ACHN (cell line): Measurements from ENCODE around the gene LMAN2.
"Not testable (repeated sequence)": the region's sequence is repeated elsewhere in the genome, so short reads cannot be mapped to it uniquely, and the experiment has no call there.

ENCODE experiments used
- DNase-seq: peaks from one replicate; pipeline ENCODE4 v3.0.0-alpha.2; 2015
- in situ Hi-C: cut with HindIII; loops from 2 replicates; pipeline ENCODE4 v1.10.0; 2017; ENCODE audit warnings: low sequenced_read_pairs, low pct_ligation_motif_present, low pct_unique_long_range_greater_than_20kb

The LMAN2 gene

DNA sequence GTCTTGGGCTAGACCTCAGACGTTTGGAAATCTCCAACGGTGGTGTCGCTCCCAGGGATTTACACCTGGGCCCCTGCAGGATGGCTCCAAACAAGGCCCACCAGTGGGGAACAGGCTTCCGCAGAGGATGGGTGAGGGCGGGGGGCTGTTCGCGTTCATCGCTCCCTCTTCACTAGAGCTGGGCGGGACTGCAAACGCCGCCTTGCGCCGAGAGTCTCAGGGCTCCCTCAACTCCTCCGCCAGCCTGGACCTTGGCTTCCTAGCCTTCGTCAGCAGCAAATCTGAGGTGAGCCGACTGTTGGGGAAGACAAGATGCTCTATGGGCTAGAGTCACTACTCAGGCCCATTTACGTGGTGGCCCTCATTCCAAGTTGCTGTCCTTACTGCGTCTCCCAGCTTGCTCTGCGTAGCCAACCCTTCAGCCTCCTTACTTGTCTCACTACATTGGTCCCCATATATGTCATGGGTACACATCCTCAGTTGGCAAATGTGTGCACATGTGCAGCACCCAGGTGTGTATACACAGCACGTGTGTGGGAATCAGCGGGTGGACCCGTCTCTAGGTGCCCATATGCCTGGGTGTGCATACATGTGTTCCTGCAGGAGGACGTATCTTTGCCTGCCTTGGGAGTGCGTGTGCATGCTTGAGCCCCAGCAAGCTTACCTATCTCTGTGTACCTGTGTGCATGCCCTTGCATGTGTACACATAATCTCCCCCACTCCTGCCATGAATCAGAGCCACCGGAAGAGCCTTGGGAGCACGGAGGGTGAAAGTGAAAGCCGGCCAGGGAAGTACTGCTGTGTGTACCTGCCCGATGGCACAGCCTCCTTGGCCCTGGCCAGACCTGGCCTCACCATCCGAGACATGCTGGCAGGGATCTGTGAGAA lies 16.8 kb upstream of the LMAN2 start:
- in situ Hi-C loops, result no loop called here

GRCh38 chr5:177367323-177367848 lies 15.9 kb upstream of the LMAN2 start:
- in situ Hi-C loops, result no loop called here
- no peak for DNase-seq

More for the DNA sequence above, 16.8 kb upstream of the LMAN2 start:
- DNase-seq, result no peak

DNA sequence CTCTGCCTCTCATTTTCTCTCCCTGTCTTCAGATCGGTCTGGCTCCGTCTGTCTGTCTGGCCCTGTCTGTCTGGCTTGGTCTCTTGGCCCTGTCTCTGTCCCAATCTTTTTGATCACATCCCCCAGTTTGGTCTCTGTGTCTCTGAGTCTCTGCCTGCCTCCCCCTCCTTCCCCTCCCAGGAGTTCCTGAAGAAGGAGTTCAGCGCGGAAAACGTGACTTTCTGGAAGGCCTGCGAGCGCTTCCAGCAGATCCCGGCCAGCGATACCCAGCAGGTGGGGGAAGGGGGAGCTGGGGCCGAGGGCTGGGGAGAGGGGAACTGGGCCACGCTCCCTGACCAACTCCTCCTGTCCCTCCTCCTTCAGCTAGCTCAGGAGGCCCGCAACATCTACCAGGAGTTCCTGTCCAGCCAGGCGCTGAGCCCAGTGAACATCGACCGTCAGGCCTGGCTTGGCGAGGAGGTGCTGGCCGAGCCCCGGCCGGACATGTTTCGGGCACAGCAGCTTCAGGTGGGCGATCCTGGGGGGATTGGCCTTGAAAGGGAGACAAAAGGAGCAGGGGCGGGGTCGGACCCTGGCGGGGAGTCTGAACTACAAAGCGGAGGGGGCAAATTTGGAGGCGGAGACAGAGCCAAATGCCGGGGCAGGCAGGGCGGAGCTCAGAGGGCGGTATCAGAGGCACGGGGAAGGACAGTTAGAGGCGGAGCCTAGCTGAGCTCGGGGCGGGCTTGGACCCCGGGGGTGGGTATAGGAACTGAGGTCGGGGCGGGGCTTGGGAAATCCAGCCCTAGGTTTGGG lies 15.3 kb upstream of the LMAN2 start:
- in situ Hi-C loops, result no loop called here
- peak; percentile 89 for DNase-seq

DNA sequence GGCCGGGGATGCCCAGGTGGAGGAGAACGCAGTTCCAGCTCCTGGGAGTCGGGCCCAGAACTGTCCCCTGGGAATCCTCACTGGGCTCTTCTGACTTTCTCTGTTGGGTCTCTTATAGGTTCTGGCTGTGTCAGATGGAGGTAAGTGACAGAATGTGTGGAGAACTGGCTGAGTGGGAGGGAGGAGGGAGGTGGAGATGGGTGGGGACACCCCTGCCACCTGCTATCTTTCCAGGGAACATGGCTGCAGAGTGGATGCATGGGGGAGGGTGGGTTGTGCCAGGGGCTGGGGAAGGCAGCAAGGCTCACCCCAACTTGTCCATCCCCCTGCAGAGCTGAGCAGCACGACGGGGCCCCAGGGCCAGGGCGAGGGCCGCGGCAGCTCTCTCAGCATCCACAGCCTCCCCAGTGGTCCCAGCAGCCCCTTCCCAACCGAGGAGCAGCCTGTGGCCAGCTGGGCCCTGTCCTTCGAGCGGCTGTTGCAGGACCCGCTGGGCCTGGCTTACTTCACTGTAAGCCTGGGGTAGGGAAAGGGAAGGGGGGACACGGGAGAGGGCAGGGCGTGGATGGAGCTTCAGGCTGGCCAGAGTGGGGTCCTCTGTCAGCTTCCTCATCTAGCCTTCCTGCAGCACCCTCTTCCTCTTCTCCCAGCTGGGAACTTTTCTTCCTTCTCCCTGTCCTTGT lies 14.5 kb upstream of the LMAN2 start:
- in situ Hi-C loops, result no loop called here
- no peak for DNase-seq

GRCh38 chr5:177364159-177364962 lies 12.9 kb upstream of the LMAN2 start:
- no peak for DNase-seq
- in situ Hi-C loops, result no loop called here

DNA sequence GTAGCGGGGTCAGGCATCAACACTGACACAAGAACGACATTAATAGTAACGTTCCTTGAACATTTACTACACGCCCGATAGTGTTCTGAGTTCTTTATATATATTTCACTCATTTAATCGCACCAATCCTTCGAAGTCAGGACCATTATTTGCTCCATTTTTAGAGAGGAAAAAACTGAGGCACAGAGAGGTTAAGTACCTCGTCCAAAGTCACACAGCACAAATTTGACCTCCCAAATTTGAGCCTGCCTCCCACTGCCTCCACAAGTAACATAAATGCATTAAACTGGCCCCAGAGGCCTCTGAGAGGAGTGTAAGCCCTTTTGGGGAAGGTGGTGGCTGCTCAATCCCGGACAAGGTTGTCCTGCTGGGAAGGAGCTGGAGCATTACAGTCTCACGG lies 12.1 kb upstream of the LMAN2 start:
- no peak for DNase-seq
- in situ Hi-C loops, result no loop called here

DNA sequence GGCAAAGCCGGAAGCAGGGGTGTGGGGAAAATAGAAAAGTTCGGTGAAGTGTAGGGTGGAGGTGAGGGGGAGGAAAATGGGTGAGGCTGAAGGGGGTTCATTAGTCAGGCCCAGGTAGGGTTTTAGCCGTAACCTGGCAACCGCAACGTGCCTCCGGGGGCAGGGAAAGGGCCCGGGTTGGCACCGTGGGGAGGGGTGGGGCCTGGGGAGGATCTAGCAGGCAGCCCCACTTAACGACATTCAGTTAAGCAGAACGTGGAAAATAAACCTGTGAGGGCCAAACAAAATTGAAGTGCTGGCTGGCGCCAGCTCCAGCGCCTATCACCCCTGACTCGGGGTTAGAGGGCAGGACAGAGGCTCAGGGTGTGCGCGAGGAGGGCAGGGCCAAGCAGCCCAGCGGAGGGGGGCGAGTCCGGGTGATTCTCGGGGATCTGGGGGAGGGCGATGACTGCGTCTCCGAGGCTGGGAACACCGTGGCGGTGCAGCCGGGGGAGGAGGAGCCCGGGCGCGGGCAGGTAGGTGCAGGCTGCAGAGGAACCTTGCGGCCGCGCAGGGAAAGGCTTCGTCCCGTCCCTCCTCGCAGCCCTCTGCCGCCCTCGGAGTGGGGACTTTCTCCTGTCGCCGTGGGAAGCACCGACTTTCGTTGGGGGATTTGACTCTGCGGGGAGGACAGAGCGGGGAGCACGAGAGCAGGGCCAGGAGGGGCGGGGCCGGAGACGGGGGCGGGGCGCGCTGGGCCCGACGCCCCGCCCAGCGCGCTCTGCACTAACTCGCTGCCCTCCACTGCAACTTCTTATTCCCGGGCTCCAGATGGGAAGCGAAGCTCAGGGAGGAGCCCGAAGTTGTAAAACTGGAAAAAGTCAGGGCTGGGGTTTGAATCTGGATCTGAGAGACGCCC lies 11.4 kb upstream of the LMAN2 start:
- DNase-seq, result peak; percentile 59
- in situ Hi-C loops, result no loop called here

DNA sequence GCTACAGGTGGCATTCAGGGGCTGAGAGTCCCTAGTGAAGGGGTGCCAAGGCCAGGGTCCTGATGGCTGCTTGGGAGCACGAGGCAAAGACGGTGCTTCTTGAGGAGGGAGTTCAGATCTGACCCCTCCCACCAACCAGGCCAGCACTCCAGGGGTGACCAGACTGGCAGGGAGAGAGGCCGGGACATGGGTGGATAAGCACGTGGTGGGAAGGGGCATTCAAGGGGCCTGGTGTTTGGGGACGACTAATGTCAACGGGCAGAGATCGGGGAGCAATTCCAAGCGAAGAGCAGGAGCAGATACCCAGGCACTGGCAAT lies 10.8 kb upstream of the LMAN2 start:
- DNase-seq, result no peak

GRCh38 chr5:177361418-177362291 lies 10.2 kb upstream of the LMAN2 start:
- in situ Hi-C loops, result no loop called here
- no peak for DNase-seq

More for the DNA sequence above, 10.8 kb upstream of the LMAN2 start:
- in situ Hi-C loops, result no loop called here

- DNase-seq, in situ Hi-C loops: not testable (repeated sequence)
Observed at GRCh38 chr5:177360740-177361139, 9.3 kb upstream of the LMAN2 start.

- DNase-seq, result no peak
- in situ Hi-C loops, result no loop called here
Observed at GRCh38 chr5:177359860-177360259, 8.4 kb upstream of the LMAN2 start.

DNA sequence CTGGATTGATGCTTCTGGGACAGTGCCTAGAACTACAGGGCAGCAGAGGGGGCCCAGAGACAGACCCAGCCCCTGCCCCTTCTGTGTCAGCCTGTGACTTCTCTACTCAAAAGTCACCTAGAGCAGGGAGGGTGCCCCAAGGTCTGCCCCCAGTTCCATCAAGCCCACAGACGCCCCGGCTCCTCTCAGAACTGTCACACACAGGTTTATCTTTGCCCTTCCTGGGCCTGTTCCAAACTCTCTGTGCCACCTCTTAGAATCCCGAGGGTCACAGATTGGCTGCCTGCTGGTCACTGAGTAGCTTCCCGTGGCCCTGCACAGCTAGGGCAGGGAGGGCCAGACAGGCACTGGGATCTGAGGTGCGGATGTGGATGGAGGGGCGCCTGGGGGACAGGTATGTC lies 8.0 kb upstream of the LMAN2 start:
- DNase-seq, result no peak
- in situ Hi-C loops, result no loop called here

DNA sequence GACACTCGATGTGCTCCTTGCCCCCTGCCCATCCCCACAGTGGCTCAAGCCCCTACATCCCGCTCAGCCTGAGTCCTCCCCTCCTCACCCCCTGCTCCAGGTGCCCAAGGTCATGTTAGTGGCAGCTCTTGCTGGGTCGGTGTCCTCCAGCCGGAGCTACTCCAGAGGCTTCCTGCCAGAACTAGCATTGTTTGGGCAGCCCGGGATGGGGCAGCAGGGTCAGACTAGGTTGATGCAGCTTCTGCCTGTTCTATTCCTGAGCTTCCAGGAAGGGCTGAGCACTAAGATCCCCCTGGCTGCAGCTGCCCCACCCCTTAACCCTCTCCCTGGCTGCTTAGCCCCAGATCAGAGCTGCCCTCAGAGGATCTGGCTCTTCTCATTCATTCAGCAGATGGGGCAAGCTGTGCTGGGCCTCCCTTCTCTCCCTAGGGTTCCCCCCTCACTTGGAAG lies 6.9 kb upstream of the LMAN2 start:
- DNase-seq, result no peak
- in situ Hi-C loops, result no loop called here

GRCh38 chr5:177357459-177358351 lies 6.2 kb upstream of the LMAN2 start, which contains the start of gene RGS14:
TSS of gene RGS14 (plus strand) at chr5:177357924. CDS start at chr5:177358025, 101 bp downstream.
- DNase-seq, result no peak
- in situ Hi-C loops, result no loop called here

GRCh38 chr5:177357146-177357458 lies 5.6 kb upstream of the LMAN2 start:
- in situ Hi-C loops, result no loop called here
- DNase-seq, result no peak

- in situ Hi-C loops, result no loop called here
Observed at GRCh38 chr5:177356746-177357145, 5.3 kb upstream of the LMAN2 start.

More at GRCh38 chr5:177356746-177357145, 5.3 kb upstream of the LMAN2 start:
- no peak for DNase-seq
